Urothelium cell line (cell line): ENCODE measurements around the gene TMEM42.
A peak's percentile ranks its signal among the peaks of the same experiment; 100 is the strongest.
"Not testable (repeated sequence)": the region's sequence is repeated elsewhere in the genome, so short reads cannot be mapped to it uniquely, and the experiment has no call there.

Experiments
- DNase-seq: peaks from one replicate; pipeline ENCODE4 v3.0.0; 2011; ENCODE audit warnings: low spot score, mixed read lengths
- FAIRE-seq: peaks from 2 replicates; lab custom pipeline; 2011; peaks lifted over from hg19 to GRCh38; lab: Jason Lieb, UNC

The TMEM42 gene

DNA sequence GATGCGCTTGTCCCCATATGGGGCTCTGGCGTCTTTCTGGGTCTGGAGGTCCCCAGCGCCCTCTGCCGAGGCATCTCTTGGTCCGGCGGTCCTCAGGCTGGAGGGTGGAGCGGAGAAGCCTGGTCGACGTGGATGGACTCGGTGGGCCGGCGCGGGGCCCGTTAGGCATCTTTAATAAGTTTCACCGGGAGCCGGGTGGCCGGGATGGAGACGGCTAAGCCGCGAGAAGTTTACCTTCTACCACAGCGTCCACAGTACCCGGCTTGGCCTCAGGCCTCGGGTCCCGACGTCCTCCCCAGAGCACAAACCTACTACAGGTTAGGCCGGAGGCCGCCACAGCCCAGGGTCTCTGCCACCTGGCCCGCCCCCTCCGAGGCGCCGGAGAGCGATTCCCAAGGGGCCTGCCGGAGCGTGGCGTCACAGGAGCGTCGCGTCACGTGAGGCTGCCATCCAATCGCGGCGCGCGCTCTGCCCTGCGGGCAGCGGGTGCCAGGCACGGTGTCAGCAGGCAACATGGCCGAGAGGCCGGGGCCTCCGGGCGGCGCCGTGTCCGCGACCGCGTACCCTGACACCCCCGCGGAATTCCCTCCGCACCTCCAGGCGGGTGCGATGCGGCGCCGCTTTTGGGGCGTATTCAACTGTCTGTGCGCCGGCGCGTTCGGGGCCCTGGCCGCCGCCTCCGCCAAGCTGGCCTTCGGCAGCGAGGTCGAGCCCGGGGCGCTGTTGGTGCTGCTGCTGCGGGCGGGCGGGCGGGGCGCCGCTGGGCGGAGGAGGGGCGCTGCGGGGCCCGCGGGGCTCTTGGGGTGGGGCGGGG lies at the start of gene TMEM42:
Gene TMEM42 (plus strand): TSS at position 501 of the 814 bp plus-strand sequence. CDS start 13 bp downstream, at position 514.
- DNase-seq = no peak
- FAIRE-seq = no peak

DNA sequence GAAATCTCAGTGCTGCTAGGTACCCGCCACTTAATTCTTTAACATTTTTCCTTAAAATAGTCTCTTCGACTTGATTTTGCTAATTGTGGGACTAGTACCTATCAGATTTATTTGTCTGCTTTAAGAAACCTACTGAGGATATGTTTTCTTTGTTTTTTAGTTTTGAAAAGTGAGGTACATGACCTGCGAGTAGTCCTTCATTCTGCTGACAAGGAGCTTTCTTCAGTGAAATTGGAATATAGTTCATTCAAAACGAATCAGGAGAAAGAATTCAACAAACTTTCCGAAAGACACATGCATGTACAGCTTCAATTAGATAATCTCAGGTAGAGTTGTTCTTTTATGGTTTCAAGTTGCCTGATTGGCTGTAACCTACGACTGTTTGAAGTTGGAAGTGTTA lies 47.0 kb upstream of the TMEM42 start:
- no peak for FAIRE-seq

DNA sequence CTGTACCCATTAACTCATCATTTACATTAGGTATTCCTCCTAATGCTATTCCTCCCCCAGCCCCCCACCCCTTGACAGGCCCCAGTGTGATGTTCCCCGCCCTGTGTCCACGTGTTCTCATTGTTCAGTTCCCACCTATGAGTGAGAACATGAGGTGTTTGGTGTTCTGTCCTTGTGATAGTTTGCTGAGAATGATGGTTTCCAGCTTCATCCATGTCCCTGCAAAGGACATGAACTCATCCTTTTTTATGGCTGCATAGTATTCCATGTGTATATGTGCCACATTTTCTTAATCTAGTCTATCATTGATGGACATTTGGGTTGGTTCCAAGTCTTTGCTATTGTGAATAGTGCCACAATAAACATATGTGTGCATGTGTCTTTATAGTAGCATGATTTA lies 45.4 kb upstream of the TMEM42 start:
- DNase-seq, FAIRE-seq: not testable (repeated sequence)

More for the DNA sequence above, 47.0 kb upstream of the TMEM42 start:
- no peak for DNase-seq

- not testable (repeated sequence) for FAIRE-seq, DNase-seq
These were observed 40.5 kb upstream of the TMEM42 start for GRCh38 chr3:44821206-44821605.

GRCh38 chr3:44825264-44825925 lies 36.3 kb upstream of the TMEM42 start:
- FAIRE-seq (no peak), DNase-seq (no peak)

DNA sequence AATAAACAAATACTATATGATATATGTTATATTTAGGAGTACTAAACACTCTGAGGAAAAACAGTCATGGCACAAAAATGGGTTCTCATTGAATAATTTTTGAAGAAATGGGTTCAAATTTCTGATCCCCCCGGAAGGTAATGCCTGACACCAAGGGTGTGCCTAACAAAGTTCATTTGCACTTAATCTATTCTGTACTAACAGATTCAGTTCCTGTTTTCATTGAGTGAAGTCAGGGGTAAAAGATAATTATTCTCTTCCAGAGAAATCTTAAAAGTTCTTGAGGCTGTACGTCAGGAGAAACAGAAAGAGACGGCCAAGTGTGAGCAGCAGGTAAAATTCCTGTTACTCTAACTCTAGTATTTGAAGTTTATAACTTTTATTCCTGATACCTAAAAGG lies 34.5 kb upstream of the TMEM42 start:
- DNase-seq (no peak), FAIRE-seq (no peak)

GRCh38 chr3:44831232-44831631 lies 30.5 kb upstream of the TMEM42 start:
- no peak for DNase-seq
- no peak for FAIRE-seq

DNA sequence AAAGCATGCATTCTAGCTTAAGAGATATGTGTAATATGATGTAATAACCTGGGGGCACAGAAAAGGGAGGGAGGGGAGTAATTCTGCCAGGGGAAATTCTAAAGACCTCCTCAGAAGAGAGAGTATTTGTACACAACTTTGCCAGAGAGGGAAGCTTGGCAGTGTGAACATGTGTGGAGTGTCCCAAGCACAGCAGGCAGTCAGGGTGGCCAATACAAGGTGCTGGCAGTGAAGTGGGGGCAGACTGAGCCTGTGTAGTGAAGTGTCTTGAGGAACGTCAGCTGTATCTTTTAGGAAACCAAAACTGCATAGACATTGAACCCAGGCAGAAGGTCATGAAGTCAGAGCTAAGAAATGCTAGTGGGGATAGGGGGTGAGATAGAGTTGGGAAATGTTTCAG lies 29.7 kb upstream of the TMEM42 start:
- DNase-seq = no peak
- FAIRE-seq = peak; percentile 44

DNA sequence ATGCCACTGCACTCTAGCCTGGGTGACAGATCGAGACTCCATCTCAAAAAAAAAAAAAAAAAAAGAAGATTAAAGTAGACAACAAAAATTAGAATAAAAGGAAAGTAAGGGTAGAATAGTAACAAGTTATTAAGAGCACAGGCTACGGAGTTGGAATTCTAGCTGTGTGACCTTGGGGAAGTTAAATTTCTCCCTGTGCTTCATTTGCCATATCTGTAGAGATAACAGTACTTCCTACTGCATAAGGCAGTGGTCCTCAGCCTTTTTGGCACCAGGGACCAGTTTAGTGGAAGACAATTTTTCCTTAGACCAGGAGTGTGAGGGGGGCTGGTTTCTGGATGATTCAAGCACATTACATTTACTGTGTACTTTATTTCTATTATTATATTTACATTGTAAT lies 28.7 kb upstream of the TMEM42 start:
- no peak for DNase-seq
- FAIRE-seq = no peak

- no peak for FAIRE-seq
- no peak for DNase-seq
These were observed 28.3 kb upstream of the TMEM42 start for GRCh38 chr3:44833394-44833793.

DNA sequence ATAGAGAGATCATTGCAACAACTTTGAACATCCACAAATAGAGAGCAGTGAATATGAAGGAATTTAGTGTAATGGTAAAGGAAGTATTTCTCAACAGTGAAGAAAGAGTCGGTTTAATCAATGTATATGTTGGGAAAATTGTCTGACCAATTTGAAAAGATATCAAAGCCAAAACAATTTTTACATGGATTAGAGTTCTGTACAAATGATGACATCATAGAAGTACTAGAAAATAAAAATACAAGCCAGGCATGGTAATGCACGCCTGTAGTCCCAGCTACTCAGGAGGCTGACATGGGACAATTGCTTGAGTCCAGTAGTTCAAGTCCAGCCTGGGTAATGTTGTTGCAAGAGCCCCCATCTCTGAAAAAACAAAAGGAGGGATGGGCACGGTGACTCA lies 26.0 kb upstream of the TMEM42 start:
- no peak for DNase-seq
- no peak for FAIRE-seq

GRCh38 chr3:44842376-44842775 lies 19.3 kb upstream of the TMEM42 start:
- DNase-seq = no peak
- FAIRE-seq = no peak

GRCh38 chr3:44845528-44846520 lies 15.9 kb upstream of the TMEM42 start:
- DNase-seq (no peak), FAIRE-seq (no peak)

- FAIRE-seq = no peak
- DNase-seq = no peak
These were observed 13.1 kb upstream of the TMEM42 start for GRCh38 chr3:44848634-44849033.

DNA sequence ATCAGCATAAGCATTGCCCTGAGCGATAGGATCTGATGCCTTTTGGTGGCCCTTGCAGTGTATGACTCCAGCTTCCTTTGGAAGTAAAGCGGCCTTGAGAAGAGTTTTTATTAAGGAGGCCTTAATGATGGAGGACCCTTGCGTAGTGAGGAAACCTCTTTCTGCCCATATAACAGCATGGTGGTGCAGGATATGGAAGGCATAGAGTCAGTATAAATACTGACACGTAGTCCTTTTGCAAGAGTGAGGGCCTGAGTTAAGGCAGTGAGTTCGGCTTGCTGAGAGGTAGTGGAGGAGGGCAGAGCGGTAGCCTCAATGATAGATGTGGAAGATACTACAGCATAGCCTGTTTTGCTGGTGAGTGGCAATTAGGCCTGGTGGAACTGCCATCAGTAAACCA lies 5.0 kb upstream of the TMEM42 start:
- DNase-seq, FAIRE-seq: not testable (repeated sequence)

- FAIRE-seq = no peak
- no peak for DNase-seq
These were observed 1.6 kb upstream of the TMEM42 start for GRCh38 chr3:44860117-44860516.

DNA sequence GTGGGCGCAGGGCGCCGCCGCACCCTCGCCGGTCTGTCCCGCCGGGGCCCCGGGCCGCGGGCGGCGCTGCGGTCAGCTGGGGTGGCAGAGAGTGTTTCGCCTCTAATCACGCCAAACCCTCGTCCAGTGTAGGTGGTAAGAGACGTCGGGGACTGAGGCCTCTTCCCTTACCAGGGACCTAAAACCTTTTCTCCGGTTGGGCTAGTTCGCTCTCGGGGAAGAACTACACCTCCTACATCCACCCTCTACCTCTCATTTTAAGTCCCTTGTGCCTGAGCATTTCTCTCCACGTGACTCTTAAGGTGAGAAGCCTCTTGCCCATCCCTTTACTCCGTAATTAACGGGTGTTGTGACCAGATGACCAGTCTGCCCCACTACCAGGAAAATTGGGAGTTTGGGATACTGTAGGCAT lies 520 bp downstream of the TMEM42 start:
- no peak for FAIRE-seq
- DNase-seq = no peak

GRCh38 chr3:44865272-44866035 lies 3.7 kb downstream of the TMEM42 start:
- DNase-seq (no peak), FAIRE-seq (no peak)

- DNase-seq = no peak
- FAIRE-seq = no peak
These were observed 5.9 kb downstream of the TMEM42 start for GRCh38 chr3:44867421-44868111.
